Activated CD8-positive, alpha-beta T cell treated with anti-CD3 and anti-CD28 coated beads for 36 hours (primary cell): ENCODE measurements around the gene USP26. TPM values are rescaled to one million over a fixed set of nuclear protein-coding genes. Genes with fewer than 3 reads are reported as not detected.
"Not testable (repeated sequence)": the region's sequence is repeated elsewhere in the genome, so short reads cannot be mapped to it uniquely, and the experiment has no call there.

ENCODE experiments used
- ATAC-seq: fragments of 200-7000 bp; cut with Tn5 transposase; one replicate; pipeline ENCODE4 v1.10.0; 2021; ENCODE audit warnings: mild to moderate bottlenecking, moderate library complexity
- CTCF ChIA-PET: fragments of 350-600 bp; sonication (Branson Sonifier 250); formaldehyde crosslinking; loops from one replicate; lab custom pipeline; 2021; ENCODE audit warnings: antibody characterized with exemption; lab: Charles Lee
- POLR2A ChIA-PET: fragments of 350-600 bp; sonication (Branson Sonifier 250); formaldehyde crosslinking; loops from one replicate; lab custom pipeline; 2021; ENCODE audit warnings: antibody characterized with exemption; lab: Charles Lee
- DNase-seq: peaks from one replicate; pipeline ENCODE4 v3.0.0-alpha.2; 2020
- H3K27ac Mint-ChIP-seq: one replicate; pipeline ENCODE4 v1.8.0; 2021; ENCODE audit warnings: mild to moderate bottlenecking, mixed read lengths
- H3K27me3 Mint-ChIP-seq: one replicate; pipeline ENCODE4 v1.8.0; 2021; ENCODE audit warnings: mixed read lengths
- H3K36me3 Mint-ChIP-seq: one replicate; pipeline ENCODE4 v1.8.0; 2021; ENCODE audit warnings: low read depth, mixed read lengths
- H3K4me1 Mint-ChIP-seq: one replicate; pipeline ENCODE4 v1.8.0; 2021; ENCODE audit warnings: low read depth, mixed read lengths
- H3K4me3 Mint-ChIP-seq: one replicate; pipeline ENCODE4 v1.8.0; 2021; ENCODE audit warnings: mild to moderate bottlenecking, moderate library complexity, mixed read lengths
- H3K9me3 Mint-ChIP-seq: one replicate; pipeline ENCODE4 v1.8.0; 2021; ENCODE audit warnings: mixed read lengths
- CTCF ChIP-seq: fragments of 200-600 bp; IDR thresholded peaks from one replicate; pipeline ENCODE4 v1.8.0; 2022; ENCODE audit warnings: antibody characterized with exemption, mild to moderate bottlenecking
- intact Hi-C: fragments of 100-400 bp; cut with micrococcal nuclease; formaldehyde crosslinking; loops from one replicate; pipeline ENCODE4 v1.10.0; 2022
- total RNA-seq, 2 experiments: library from RNA; stranded (reverse); gene quantifications; one replicate each; pipeline ENCODE4 v1.2.3, GENCODE V29; 2021

The USP26 gene
- total RNA-seq, 2 experiments from 2014 or later: not detected

GRCh38 chrX:132999209-132999608 lies 97.7 kb downstream of the USP26 start:
- H3K27ac Mint-ChIP-seq: no peak overlapping the region
- ChIA-PET CTCF (no interaction called here), POLR2A (no interaction called here)
- H3K9me3 Mint-ChIP-seq: no peaks in the 10 kb centered on the region
- H3K4me3 Mint-ChIP-seq: no peak overlapping the region
- TF ChIP-seq CTCF: no peak
- DNase-seq (no peak), ATAC-seq (no peak)
- intact Hi-C loops: no loop called here
- no peaks in the 10 kb centered on the region for H3K36me3 Mint-ChIP-seq
- H3K4me1 Mint-ChIP-seq: no peaks in the 10 kb centered on the region
- no peaks in the 10 kb centered on the region for H3K27me3 Mint-ChIP-seq

DNA sequence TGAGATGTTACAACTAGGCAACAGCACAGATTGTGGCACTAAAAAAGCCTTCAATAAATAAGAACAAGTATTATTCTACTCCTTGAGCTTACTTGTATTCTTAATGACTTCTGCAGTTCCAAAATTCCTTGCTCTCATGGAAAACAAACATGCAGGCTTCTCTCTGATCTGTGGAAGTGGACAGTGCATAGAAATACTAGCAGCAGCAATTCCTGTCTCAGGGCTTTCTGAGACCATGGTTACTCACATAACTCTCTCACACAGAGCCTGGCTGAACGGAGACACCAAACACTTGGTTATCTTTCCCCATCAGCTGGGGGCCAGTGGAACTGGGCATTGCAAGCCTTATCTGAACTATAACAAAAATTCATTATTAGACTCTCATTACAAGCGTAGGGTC lies 106.1 kb downstream of the USP26 start:
- Mint-ChIP-seq H3K4me3 (no peak overlapping the region), H3K27ac (no peak overlapping the region), H3K9me3 (no peaks in the 10 kb centered on the region), H3K4me1 (no peaks in the 10 kb centered on the region), H3K36me3 (no peaks in the 10 kb centered on the region), H3K27me3 (no peaks in the 10 kb centered on the region)
- DNase-seq: no peak
- no peak for TF ChIP-seq CTCF
- POLR2A ChIA-PET: no interaction called here
- no peak for ATAC-seq
- CTCF ChIA-PET: no interaction called here
- intact Hi-C loops: no loop called here

GRCh38 chrX:132986556-132986955 lies 110.4 kb downstream of the USP26 start:
- Mint-ChIP-seq H3K4me1 (no peaks in the 10 kb centered on the region), H3K27ac (no peak overlapping the region), H3K36me3 (no peaks in the 10 kb centered on the region), H3K27me3 (peaks cover 4% of the 10 kb centered on the region), H3K4me3 (no peak overlapping the region), H3K9me3 (no peaks in the 10 kb centered on the region)
- no peak for DNase-seq
- no peak for TF ChIP-seq CTCF
- CTCF ChIA-PET: no interaction called here
- no peak for ATAC-seq
- POLR2A ChIA-PET: no interaction called here
- intact Hi-C loops: no loop called here

- H3K4me3 Mint-ChIP-seq: no peak overlapping the region
- peaks cover 4% of the 10 kb centered on the region for H3K27me3 Mint-ChIP-seq
- CTCF ChIA-PET: no interaction called here
- no peaks in the 10 kb centered on the region for H3K9me3 Mint-ChIP-seq
- no peak for ATAC-seq
- intact Hi-C loops: no loop called here
- no peaks in the 10 kb centered on the region for H3K36me3 Mint-ChIP-seq
- no peaks in the 10 kb centered on the region for H3K4me1 Mint-ChIP-seq
- TF ChIP-seq CTCF: no peak
- POLR2A ChIA-PET: no interaction called here
- DNase-seq: no peak
- no peak overlapping the region for H3K27ac Mint-ChIP-seq
These were observed 112.8 kb downstream of the USP26 start for GRCh38 chrX:132984058-132984650.

GRCh38 chrX:132983496-132983895 lies 113.4 kb downstream of the USP26 start:
- intact Hi-C loops: no loop called here
- Mint-ChIP-seq H3K27me3 (peaks cover 4% of the 10 kb centered on the region), H3K4me1 (no peaks in the 10 kb centered on the region), H3K36me3 (no peaks in the 10 kb centered on the region), H3K27ac (no peak overlapping the region), H3K9me3 (no peaks in the 10 kb centered on the region), H3K4me3 (no peak overlapping the region)
- ATAC-seq (no peak), DNase-seq (no peak)
- ChIA-PET CTCF (no interaction called here), POLR2A (no interaction called here)
- TF ChIP-seq CTCF: no peak

DNA sequence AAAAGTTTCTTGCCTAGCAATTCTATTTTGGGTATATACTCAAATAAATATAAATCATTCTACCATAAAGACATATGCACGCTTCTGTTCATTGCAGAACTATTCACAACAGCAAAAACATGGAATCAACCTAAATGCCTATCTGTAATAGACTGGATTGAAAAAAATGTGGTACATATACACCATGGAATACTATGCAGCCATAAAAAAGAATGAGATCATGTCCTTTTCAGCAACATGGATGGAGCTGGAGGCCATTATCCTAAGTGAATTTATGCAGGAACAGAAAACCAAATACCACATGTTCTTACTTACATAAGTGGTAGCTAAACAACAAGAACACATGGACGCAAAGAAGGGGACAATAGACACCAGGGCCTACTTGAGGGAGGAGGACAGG lies 116.9 kb downstream of the USP26 start:
- CTCF ChIA-PET, POLR2A ChIA-PET, H3K4me1 Mint-ChIP-seq, H3K27ac Mint-ChIP-seq, H3K27me3 Mint-ChIP-seq, intact Hi-C loops, DNase-seq, H3K4me3 Mint-ChIP-seq, H3K9me3 Mint-ChIP-seq, H3K36me3 Mint-ChIP-seq, ATAC-seq: not testable (repeated sequence)
